Measurements from ENCODE around the gene SLC39A11. TPM values are rescaled to one million over a fixed set of nuclear protein-coding genes. Genes with fewer than 3 reads are reported as not detected.

The SLC39A11 gene
- total RNA-seq, 1 donor from 2014 or later: 34.8 TPM

GRCh38 chr17:72720494-72720825 is 372.0 kb downstream of the SLC39A11 start:
- POLR2A ChIA-PET: no interaction called here
- intact Hi-C loops (cut with micrococcal nuclease): no loop called here
- CTCF ChIA-PET: no interaction called here
- TF ChIP-seq, protein P1, sequence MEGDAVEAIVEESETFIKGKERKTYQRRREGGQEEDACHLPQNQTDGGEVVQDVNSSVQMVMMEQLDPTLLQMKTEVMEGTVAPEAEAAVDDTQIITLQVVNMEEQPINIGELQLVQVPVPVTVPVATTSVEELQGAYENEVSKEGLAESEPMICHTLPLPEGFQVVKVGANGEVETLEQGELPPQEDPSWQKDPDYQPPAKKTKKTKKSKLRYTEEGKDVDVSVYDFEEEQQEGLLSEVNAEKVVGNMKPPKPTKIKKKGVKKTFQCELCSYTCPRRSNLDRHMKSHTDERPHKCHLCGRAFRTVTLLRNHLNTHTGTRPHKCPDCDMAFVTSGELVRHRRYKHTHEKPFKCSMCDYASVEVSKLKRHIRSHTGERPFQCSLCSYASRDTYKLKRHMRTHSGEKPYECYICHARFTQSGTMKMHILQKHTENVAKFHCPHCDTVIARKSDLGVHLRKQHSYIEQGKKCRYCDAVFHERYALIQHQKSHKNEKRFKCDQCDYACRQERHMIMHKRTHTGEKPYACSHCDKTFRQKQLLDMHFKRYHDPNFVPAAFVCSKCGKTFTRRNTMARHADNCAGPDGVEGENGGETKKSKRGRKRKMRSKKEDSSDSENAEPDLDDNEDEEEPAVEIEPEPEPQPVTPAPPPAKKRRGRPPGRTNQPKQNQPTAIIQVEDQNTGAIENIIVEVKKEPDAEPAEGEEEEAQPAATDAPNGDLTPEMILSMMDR (IDR thresholded peaks at IDR 0.05): no peak
- ATAC-seq (ENCODE audit: low read depth) (no peak), DNase-seq (no peak)
- Mint-ChIP-seq H3K27me3 (no peaks in the 10 kb centered on the region), H3K36me3 (ENCODE audit: low read depth) (peaks cover 4% of the 10 kb centered on the region), H3K9me3 (no peaks in the 10 kb centered on the region), H3K4me3 (no peak overlapping the region), H3K27ac (no peak overlapping the region), H3K4me1 (peaks cover 8% of the 10 kb centered on the region)

GRCh38 chr17:72719578-72720493 is 372.7 kb downstream of the SLC39A11 start:
- Mint-ChIP-seq H3K9me3 (no peaks in the 10 kb centered on the region), H3K36me3 (ENCODE audit: low read depth) (peaks cover 6% of the 10 kb centered on the region), H3K27me3 (no peaks in the 10 kb centered on the region), H3K4me3 (no peak overlapping the region), H3K4me1 (peaks cover 8% of the 10 kb centered on the region), H3K27ac (no peak overlapping the region)
- intact Hi-C loops (cut with micrococcal nuclease): no loop called here
- ATAC-seq (ENCODE audit: low read depth) (no peak), DNase-seq (no peak)
- CTCF ChIA-PET: interaction anchor here (0.7 kb wide), 1 partner anchor 9 kb away, joined by 3 read pairs; no protein-coding TSS in a partner anchor
- POLR2A ChIA-PET: interaction anchor here (0.7 to 1.2 kb wide), 2 partner anchors 51 to 512 kb away, joined by 3 read pairs; no protein-coding TSS in a partner anchor
- TF ChIP-seq, protein P1 (IDR thresholded peaks at IDR 0.05): no peak

DNA sequence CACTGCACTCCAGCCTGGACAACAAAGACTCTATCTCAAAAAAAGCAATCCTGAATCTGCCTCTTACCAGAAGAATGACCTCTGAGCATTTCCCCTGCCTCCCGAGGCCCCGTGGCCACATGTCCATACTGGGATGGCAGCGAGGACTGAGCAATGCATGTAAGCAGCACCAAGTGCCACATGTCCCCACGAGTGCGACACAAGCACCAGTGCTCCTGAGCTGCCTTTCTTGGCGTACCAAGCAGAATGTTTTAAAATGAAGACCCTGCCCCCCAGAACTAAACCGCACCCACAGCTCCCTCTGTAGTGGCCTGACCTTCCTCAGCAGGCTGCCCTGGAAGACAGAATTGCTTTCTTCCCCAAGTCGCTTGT is 373.3 kb downstream of the SLC39A11 start:
- TF ChIP-seq, protein P1 (IDR thresholded peaks at IDR 0.05): no peak
- ChIA-PET POLR2A (interaction anchor here (0.7 to 1.2 kb wide), 2 partner anchors 52 to 512 kb away, joined by 3 read pairs; no protein-coding TSS in a partner anchor), CTCF (interaction anchor here (0.7 kb wide), 1 partner anchor 9 kb away, joined by 3 read pairs; no protein-coding TSS in a partner anchor)
- no peaks in the 10 kb centered on the region for H3K9me3 Mint-ChIP-seq
- peaks cover 6% of the 10 kb centered on the region for H3K36me3 Mint-ChIP-seq (ENCODE audit: low read depth)
- H3K27ac Mint-ChIP-seq: no peak overlapping the region
- intact Hi-C loops (cut with micrococcal nuclease): no loop called here
- DNase-seq (no peak), ATAC-seq (ENCODE audit: low read depth) (no peak)
- peaks cover 8% of the 10 kb centered on the region for H3K4me1 Mint-ChIP-seq
- H3K4me3 Mint-ChIP-seq: no peak overlapping the region
- H3K27me3 Mint-ChIP-seq: no peaks in the 10 kb centered on the region

- Mint-ChIP-seq H3K36me3 (ENCODE audit: low read depth) (peaks cover 6% of the 10 kb centered on the region), H3K9me3 (no peaks in the 10 kb centered on the region), H3K4me1 (peaks cover 8% of the 10 kb centered on the region), H3K27me3 (no peaks in the 10 kb centered on the region), H3K4me3 (no peak overlapping the region), H3K27ac (no peak overlapping the region)
- TF ChIP-seq, protein P1 (IDR thresholded peaks at IDR 0.05): no peak
- intact Hi-C loops (cut with micrococcal nuclease): no loop called here
- ATAC-seq (ENCODE audit: low read depth) (no peak), DNase-seq (no peak)
- ChIA-PET CTCF (no interaction called here), POLR2A (no interaction called here)
Measured at GRCh38 chr17:72717676-72718075, 374.8 kb downstream of the SLC39A11 start.

DNA sequence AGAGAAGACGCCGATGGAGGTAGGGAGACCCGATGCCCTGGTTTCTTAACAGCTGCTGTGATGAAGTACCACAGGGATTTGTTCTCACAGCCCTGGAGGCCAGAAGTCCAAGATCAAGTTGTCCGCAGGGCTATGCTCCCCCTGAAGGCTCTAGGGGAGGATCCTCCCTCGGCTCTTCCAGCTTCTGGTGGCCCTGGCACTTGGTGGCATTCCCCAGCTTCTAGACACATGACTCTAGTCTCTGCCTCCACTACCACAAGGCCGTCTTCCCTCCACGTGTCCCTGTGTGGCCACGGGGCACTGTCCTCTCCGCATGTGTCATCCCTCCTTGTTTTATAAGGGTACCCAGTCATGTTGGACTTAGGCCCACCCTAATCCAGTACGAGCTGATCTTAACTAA is 375.2 kb downstream of the SLC39A11 start:
- Mint-ChIP-seq H3K4me3 (no peak overlapping the region), H3K36me3 (ENCODE audit: low read depth) (peaks cover 6% of the 10 kb centered on the region), H3K4me1 (peaks cover 8% of the 10 kb centered on the region), H3K9me3 (no peaks in the 10 kb centered on the region), H3K27me3 (no peaks in the 10 kb centered on the region), H3K27ac (no peak overlapping the region)
- TF ChIP-seq, protein P1 (IDR thresholded peaks at IDR 0.05): no peak
- no peak for ATAC-seq (ENCODE audit: low read depth)
- ChIA-PET POLR2A (no interaction called here), CTCF (no interaction called here)
- intact Hi-C loops (cut with micrococcal nuclease): no loop called here
- DNase-seq: no peak
